ENCODE data around the gene RPIA. TPM values are rescaled to one million over a fixed set of nuclear protein-coding genes. Genes with fewer than 3 reads are reported as not detected.

The RPIA gene
- total RNA-seq, 1 donor from 2014 or later, result 8.9 TPM

DNA sequence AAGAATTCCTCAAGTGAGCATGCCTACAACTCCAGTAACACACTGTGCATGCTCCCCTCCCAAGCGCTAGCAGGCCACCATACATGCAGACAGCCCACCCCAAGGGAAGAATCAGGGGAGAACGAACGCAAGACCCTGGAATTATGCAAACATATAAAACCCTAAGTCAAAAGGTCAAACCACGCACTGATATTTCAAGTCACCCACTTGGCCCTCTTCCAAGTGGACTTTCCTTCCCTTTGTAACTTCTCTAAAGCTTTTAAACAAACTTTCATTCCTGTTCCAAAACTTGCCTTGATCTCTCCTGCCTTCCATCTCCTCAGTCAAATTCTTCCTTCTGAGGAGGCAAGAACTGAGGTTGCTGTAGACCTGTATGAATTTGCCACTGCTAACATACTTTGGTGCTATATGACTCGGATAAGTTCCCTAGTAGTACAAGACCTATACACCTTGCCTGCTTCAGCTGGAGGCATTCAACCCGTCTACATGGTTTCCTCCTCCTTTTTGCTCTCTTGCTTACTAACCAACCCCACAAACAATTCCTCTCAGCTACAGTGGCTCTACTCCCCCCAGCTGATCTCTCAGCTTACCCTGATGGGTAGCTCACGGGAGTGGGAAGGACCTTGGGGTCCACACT lies 11.1 kb upstream of the RPIA start:
- no peak overlapping the region for H3K4me3 ChIP-seq (ENCODE audit: low read depth, low read length)
- no peak for TF ChIP-seq CTCF (IDR thresholded peaks at IDR 0.05; ENCODE audit: insufficient read depth, low read length, poor library complexity, severe bottlenecking)
- DNase-seq (ENCODE audit: low read depth), result no peak
- no peaks in the 10 kb centered on the region for H3K36me3 ChIP-seq (ENCODE audit: control insufficient read depth, insufficient read depth, low read length)
- H3K27me3 ChIP-seq (ENCODE audit: control insufficient read depth, insufficient read depth, low read length), result no peaks in the 10 kb centered on the region

- TF ChIP-seq CTCF (IDR thresholded peaks at IDR 0.05; ENCODE audit: insufficient read depth, low read length, poor library complexity, severe bottlenecking), result no peak
- no peak overlapping the region for H3K4me3 ChIP-seq (ENCODE audit: low read depth, low read length)
These were observed 10.6 kb upstream of the RPIA start for GRCh38 chr2:88680916-88681315.

DNA sequence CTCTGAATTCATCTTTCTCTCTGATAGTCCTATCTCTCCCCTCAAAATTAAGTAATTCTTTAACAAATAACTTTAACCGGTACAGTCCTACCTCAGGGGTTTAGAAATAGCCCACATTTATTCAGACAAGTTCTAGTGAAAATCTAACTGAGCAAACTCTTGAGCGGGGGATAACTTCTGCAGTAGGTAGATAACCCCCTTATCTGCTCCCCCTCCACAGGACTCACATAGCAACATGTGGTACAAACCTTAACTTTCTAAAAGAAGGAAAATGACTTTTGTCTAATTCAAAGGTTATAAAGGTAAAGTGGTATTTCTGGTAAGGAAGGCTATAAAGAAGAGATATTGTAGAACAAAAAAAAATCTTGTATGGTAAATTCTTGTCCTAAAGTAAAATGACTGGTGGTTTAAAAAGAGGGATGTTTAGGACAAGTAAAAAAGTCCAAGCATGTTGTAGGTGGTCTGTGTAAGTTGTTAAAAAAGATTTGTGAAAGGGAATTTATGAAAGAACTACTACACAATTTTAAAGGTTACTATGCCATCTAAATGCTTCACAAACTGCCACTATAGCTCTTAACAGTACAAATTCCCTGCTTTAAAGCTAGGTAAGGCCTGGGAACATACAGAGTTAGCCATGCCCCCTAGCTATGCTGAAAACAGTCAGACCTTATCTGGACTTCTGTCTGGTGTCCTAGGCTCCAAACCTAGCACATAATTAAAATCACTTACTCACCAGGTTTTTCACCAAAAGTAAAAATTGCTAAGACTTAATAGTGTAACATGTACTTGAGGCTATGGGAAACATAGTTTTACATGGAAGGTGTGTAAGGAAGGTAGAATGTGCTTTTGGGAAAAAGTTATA lies 8.1 kb upstream of the RPIA start:
- no peak for TF ChIP-seq CTCF (IDR thresholded peaks at IDR 0.05; ENCODE audit: insufficient read depth, low read length, poor library complexity, severe bottlenecking)
- Histone ChIP-seq H3K27me3 (ENCODE audit: control insufficient read depth, insufficient read depth, low read length) (no peaks in the 10 kb centered on the region), H3K4me3 (ENCODE audit: low read depth, low read length) (no peak overlapping the region), H3K36me3 (ENCODE audit: control insufficient read depth, insufficient read depth, low read length) (no peaks in the 10 kb centered on the region)
- no peak for DNase-seq (ENCODE audit: low read depth)

More at GRCh38 chr2:88680916-88681315, 10.6 kb upstream of the RPIA start:
- Histone ChIP-seq H3K36me3 (ENCODE audit: control insufficient read depth, insufficient read depth, low read length) (no peaks in the 10 kb centered on the region), H3K27me3 (ENCODE audit: control insufficient read depth, insufficient read depth, low read length) (no peaks in the 10 kb centered on the region)
- no peak for DNase-seq (ENCODE audit: low read depth)

DNA sequence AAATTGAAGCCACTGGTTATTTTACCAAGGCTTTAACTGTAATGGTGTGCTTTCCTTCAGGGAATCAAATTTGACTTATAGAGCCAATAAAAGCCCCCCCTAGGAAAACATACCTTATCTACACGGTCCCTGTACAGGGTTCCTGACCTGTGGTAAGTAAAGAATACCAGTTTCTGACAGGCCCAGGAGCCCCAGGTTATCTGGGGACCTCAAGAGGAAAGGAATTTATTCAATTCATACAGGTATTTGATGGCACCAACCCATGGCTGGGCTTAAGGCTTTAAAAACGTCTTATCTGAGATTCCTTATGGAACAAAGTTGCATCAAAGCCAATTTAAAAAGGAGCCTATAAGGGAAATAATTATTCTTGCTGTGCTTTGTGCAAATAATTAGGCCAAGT lies 7.0 kb upstream of the RPIA start:
- no peaks in the 10 kb centered on the region for H3K27me3 ChIP-seq (ENCODE audit: control insufficient read depth, insufficient read depth, low read length)
- no peak for TF ChIP-seq CTCF (IDR thresholded peaks at IDR 0.05; ENCODE audit: insufficient read depth, low read length, poor library complexity, severe bottlenecking)
- no peak for DNase-seq (ENCODE audit: low read depth)
- H3K4me3 ChIP-seq (ENCODE audit: low read depth, low read length), result no peak overlapping the region
- H3K36me3 ChIP-seq (ENCODE audit: control insufficient read depth, insufficient read depth, low read length), result no peaks in the 10 kb centered on the region

DNA sequence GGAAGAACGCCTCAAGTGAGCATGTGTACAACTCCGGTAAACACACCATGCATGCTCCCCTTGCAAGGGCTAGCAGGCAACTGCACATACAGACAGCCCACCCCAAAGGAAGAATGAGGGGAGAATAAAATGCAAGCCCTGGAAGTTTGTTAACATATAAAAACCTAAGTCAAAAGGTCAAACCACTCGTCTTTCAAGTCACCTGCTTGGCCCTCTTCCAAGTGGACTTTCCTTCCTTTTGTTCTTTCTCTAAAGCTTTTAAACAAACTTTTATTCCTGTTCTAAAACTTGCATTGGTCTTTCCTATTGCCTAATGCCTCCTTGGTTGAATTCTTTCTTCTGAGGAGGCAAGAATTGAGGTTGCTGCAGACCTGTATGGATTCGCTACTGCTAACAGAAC lies 5.2 kb upstream of the RPIA start:
- H3K27me3 ChIP-seq (ENCODE audit: control insufficient read depth, insufficient read depth, low read length), result no peaks in the 10 kb centered on the region
- H3K36me3 ChIP-seq (ENCODE audit: control insufficient read depth, insufficient read depth, low read length), result no peaks in the 10 kb centered on the region
- TF ChIP-seq CTCF (IDR thresholded peaks at IDR 0.05; ENCODE audit: insufficient read depth, low read length, poor library complexity, severe bottlenecking), result no peak
- no peak overlapping the region for H3K4me3 ChIP-seq (ENCODE audit: low read depth, low read length)
- no peak for DNase-seq (ENCODE audit: low read depth)

Data from kidney epithelial cell (primary cell).